DND-41 (cell line): ENCODE results near the gene NEURL1B.

ENCODE experiments used
- CTCF ChIP-seq: IDR thresholded peaks from 2 replicates; pipeline ENCODE4 v1.5.1; 2012; ENCODE audit warnings: borderline replicate concordance, low read length, moderate library complexity, mild to moderate bottlenecking; ENCODE audit not compliant: poor library complexity, severe bottlenecking; ENCODE audit errors: extremely low read depth
- EZH2 ChIP-seq: IDR thresholded peaks from 3 replicates; pipeline ENCODE4 v1.6.1; 2012; ENCODE audit warnings: borderline replicate concordance, low read depth, mild to moderate bottlenecking, moderate library complexity, low read length, inconsistent platforms; ENCODE audit not compliant: severe bottlenecking

GRCh38 chr5:172620506-172620905 is 20.6 kb upstream of the NEURL1B start:
- no peak for TF ChIP-seq CTCF
- no peak for TF ChIP-seq EZH2
